ENCODE measurements around the gene HTR3C. TPM values are rescaled to one million over a fixed set of nuclear protein-coding genes. Genes with fewer than 3 reads are reported as not detected.

Gene HTR3C
- total and polyA plus RNA-seq, 2 donors from 2014 or later: not detected

DNA sequence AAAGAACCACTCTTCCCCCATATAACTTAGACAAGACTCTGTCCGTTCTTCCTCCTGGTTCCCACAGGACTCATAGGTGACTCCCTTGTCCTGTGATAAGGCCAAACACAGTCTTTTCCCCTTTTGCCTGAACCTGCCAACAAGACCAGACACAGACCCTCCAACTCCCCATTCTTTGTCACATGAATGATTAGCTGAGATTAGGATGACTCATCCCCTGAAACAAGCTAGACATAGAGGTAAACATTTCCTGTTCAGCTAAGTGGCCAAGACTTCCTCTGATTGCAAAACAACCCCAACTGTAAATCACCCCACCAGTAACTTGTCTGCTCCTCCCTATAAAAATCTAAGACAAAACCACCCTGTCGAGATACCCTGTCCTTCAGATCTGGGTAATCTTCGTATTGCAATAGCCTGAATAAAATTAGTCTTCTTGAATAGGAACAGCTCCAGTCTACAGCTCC, 32.6 kb downstream of the HTR3C start:
- intact Hi-C loops (cut with DNase I): no loop called here
- no peak overlapping the region for H3K9ac ChIP-seq (ENCODE audit: low read length in 3 of 3)
- H3K4me1 ChIP-seq (ENCODE audit: control insufficient read depth in 2 of 3, insufficient read depth in 2 of 3, low read depth in 1 of 3, low read length in 3 of 3): no peaks in the 10 kb centered on the region
- H3K4me3 ChIP-seq (ENCODE audit: low read length in 3 of 3): no peak overlapping the region
- no peaks in the 10 kb centered on the region for H3K36me3 ChIP-seq (ENCODE audit: control insufficient read depth in 2 of 3, insufficient read depth in 3 of 3, low read length in 3 of 3)
- FAIRE-seq (no peak), DNase-seq (no peak)
- TF ChIP-seq, protein P1, sequence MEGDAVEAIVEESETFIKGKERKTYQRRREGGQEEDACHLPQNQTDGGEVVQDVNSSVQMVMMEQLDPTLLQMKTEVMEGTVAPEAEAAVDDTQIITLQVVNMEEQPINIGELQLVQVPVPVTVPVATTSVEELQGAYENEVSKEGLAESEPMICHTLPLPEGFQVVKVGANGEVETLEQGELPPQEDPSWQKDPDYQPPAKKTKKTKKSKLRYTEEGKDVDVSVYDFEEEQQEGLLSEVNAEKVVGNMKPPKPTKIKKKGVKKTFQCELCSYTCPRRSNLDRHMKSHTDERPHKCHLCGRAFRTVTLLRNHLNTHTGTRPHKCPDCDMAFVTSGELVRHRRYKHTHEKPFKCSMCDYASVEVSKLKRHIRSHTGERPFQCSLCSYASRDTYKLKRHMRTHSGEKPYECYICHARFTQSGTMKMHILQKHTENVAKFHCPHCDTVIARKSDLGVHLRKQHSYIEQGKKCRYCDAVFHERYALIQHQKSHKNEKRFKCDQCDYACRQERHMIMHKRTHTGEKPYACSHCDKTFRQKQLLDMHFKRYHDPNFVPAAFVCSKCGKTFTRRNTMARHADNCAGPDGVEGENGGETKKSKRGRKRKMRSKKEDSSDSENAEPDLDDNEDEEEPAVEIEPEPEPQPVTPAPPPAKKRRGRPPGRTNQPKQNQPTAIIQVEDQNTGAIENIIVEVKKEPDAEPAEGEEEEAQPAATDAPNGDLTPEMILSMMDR (IDR thresholded peaks at IDR 0.05; ENCODE audit: borderline replicate concordance, extremely low read depth, insufficient read depth): no peak
- H3K27me3 ChIP-seq (ENCODE audit: control insufficient read depth, insufficient read depth, low read length): no peaks in the 10 kb centered on the region
- no peaks in the 10 kb centered on the region for H3K9me3 ChIP-seq (ENCODE audit: control insufficient read depth in 2 of 3, insufficient read depth in 1 of 3, low read length in 3 of 3)
- H3K27ac ChIP-seq (ENCODE audit: low read depth in 2 of 2, low read length in 2 of 2): no peak overlapping the region

GRCh38 chr3:184092199-184092598, 39.4 kb downstream of the HTR3C start:
- no peak overlapping the region for H3K9ac ChIP-seq (ENCODE audit: low read length in 3 of 3)
- peaks cover 0 to 3% (median 2%) of the 10 kb centered on the region in 3 donors for H3K9me3 ChIP-seq (ENCODE audit: control insufficient read depth in 2 of 3, insufficient read depth in 1 of 3, low read length in 3 of 3)
- intact Hi-C loops (cut with DNase I): no loop called here
- H3K4me1 ChIP-seq (ENCODE audit: control insufficient read depth in 2 of 3, insufficient read depth in 2 of 3, low read depth in 1 of 3, low read length in 3 of 3): no peaks in the 10 kb centered on the region
- TF ChIP-seq, protein P1 (IDR thresholded peaks at IDR 0.05; ENCODE audit: borderline replicate concordance, extremely low read depth, insufficient read depth): no peak
- H3K4me3 ChIP-seq (ENCODE audit: low read length in 3 of 3): no peak overlapping the region
- DNase-seq (no peak), FAIRE-seq (no peak)
- H3K36me3 ChIP-seq (ENCODE audit: control insufficient read depth in 2 of 3, insufficient read depth in 3 of 3, low read length in 3 of 3): no peaks in the 10 kb centered on the region
- no peaks in the 10 kb centered on the region for H3K27me3 ChIP-seq (ENCODE audit: control insufficient read depth, insufficient read depth, low read length)
- no peak overlapping the region for H3K27ac ChIP-seq (ENCODE audit: low read depth in 2 of 2, low read length in 2 of 2)

- no peaks in the 10 kb centered on the region for H3K4me1 ChIP-seq (ENCODE audit: control insufficient read depth in 2 of 3, insufficient read depth in 2 of 3, low read depth in 1 of 3, low read length in 3 of 3)
- no peaks in the 10 kb centered on the region for H3K9me3 ChIP-seq (ENCODE audit: control insufficient read depth in 2 of 3, insufficient read depth in 1 of 3, low read length in 3 of 3)
- TF ChIP-seq, protein P1 (IDR thresholded peaks at IDR 0.05; ENCODE audit: borderline replicate concordance, extremely low read depth, insufficient read depth): no peak
- no peak for DNase-seq
- FAIRE-seq: no peak
- H3K27me3 ChIP-seq (ENCODE audit: control insufficient read depth, insufficient read depth, low read length): no peaks in the 10 kb centered on the region
- H3K9ac ChIP-seq (ENCODE audit: low read length in 3 of 3): no peak within 1 kb of the TSS
- H3K4me3 ChIP-seq (ENCODE audit: low read length in 3 of 3): no peak within 1 kb of the TSS
- H3K27ac ChIP-seq (ENCODE audit: low read depth in 2 of 2, low read length in 2 of 2): no peak within 1 kb of the TSS
- no peaks in the 10 kb centered on the region for H3K36me3 ChIP-seq (ENCODE audit: control insufficient read depth in 2 of 3, insufficient read depth in 3 of 3, low read length in 3 of 3)
- intact Hi-C loops (cut with DNase I): no loop called here
Observed at GRCh38 chr3:184096811-184097383, 44.0 kb downstream of the HTR3C start, which contains the start of gene HTR3E. HTR3E (plus strand) TSS chr3:184097064; CDS start chr3:184097530, 466 bp downstream.

DNA sequence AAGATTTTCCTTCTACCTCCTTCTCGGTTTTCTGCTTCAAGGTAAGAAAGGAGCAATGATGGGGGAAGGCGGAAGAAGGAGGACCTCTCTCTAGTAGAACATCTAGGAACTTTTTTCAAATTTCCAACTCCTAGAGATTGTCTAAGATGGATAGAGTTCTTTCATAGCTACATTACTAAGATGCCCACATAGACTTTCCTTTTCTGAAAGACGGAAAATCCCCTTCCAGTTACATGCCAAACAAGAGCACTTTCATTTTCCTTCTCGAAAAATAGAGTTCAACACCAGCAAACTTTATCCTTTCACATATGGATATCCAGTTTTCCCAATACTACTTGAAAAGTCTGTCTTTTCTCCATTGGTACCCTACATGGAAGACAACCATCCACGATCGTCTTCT, 44.7 kb downstream of the HTR3C start:
- no peaks in the 10 kb centered on the region for H3K27me3 ChIP-seq (ENCODE audit: control insufficient read depth, insufficient read depth, low read length)
- DNase-seq (no peak), FAIRE-seq (no peak)
- H3K27ac ChIP-seq (ENCODE audit: low read depth in 2 of 2, low read length in 2 of 2): no peak overlapping the region
- no peak overlapping the region for H3K4me3 ChIP-seq (ENCODE audit: low read length in 3 of 3)
- no peak overlapping the region for H3K9ac ChIP-seq (ENCODE audit: low read length in 3 of 3)
- TF ChIP-seq, protein P1 (IDR thresholded peaks at IDR 0.05; ENCODE audit: borderline replicate concordance, extremely low read depth, insufficient read depth): no peak
- H3K36me3 ChIP-seq (ENCODE audit: control insufficient read depth in 2 of 3, insufficient read depth in 3 of 3, low read length in 3 of 3): no peaks in the 10 kb centered on the region
- H3K9me3 ChIP-seq (ENCODE audit: control insufficient read depth in 2 of 3, insufficient read depth in 1 of 3, low read length in 3 of 3): no peaks in the 10 kb centered on the region
- intact Hi-C loops (cut with DNase I): no loop called here
- no peaks in the 10 kb centered on the region for H3K4me1 ChIP-seq (ENCODE audit: control insufficient read depth in 2 of 3, insufficient read depth in 2 of 3, low read depth in 1 of 3, low read length in 3 of 3)
